ENCODE results near the gene MSI2. TPM values are rescaled to one million over a fixed set of nuclear protein-coding genes. Genes with fewer than 3 reads are reported as not detected.

Gene MSI2
- total RNA-seq, 2 donors from 2014 or later: 88.3 to 114 TPM

- Mint-ChIP-seq H3K36me3 (ENCODE audit: low read depth) (peaks cover 28% of the 10 kb centered on the region), H3K4me1 (peaks cover 19% of the 10 kb centered on the region), H3K9me3 (no peaks in the 10 kb centered on the region), H3K4me3 (no peak overlapping the region), H3K27ac (peak overlapping the region; percentile 14), H3K27me3 (ENCODE audit: insufficient read depth) (no peaks in the 10 kb centered on the region)
- Histone ChIP-seq H3K36me3 (ENCODE audit: control insufficient read depth, insufficient read depth, low read length) (no peaks in the 10 kb centered on the region), H3K27ac (ENCODE audit: low read depth, low read length) (no peak overlapping the region), H3K4me1 (ENCODE audit: control insufficient read depth, insufficient read depth, low read length) (no peaks in the 10 kb centered on the region), H3K9ac (ENCODE audit: extremely low read depth, low read length, poor library complexity, severe bottlenecking) (no peak overlapping the region), H3K9me3 (ENCODE audit: control insufficient read depth, low read length) (no peaks in the 10 kb centered on the region), H3K27me3 (ENCODE audit: control insufficient read depth, insufficient read depth, low read length, poor library complexity, severe bottlenecking) (no peaks in the 10 kb centered on the region), H3K4me3 (ENCODE audit: low read length) (no peak overlapping the region)
- peak; percentile 55 for DNase-seq
- TF ChIP-seq, protein P1, sequence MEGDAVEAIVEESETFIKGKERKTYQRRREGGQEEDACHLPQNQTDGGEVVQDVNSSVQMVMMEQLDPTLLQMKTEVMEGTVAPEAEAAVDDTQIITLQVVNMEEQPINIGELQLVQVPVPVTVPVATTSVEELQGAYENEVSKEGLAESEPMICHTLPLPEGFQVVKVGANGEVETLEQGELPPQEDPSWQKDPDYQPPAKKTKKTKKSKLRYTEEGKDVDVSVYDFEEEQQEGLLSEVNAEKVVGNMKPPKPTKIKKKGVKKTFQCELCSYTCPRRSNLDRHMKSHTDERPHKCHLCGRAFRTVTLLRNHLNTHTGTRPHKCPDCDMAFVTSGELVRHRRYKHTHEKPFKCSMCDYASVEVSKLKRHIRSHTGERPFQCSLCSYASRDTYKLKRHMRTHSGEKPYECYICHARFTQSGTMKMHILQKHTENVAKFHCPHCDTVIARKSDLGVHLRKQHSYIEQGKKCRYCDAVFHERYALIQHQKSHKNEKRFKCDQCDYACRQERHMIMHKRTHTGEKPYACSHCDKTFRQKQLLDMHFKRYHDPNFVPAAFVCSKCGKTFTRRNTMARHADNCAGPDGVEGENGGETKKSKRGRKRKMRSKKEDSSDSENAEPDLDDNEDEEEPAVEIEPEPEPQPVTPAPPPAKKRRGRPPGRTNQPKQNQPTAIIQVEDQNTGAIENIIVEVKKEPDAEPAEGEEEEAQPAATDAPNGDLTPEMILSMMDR (conservative IDR thresholded peaks at IDR 0.05): no peak
- 87% methylated on average over 9 of the region's 9 CpGs for WGBS, 2 experiments (ENCODE audit: insufficient coverage in 1 of 2, insufficient read length in 1 of 2)
These were observed 63.5 kb downstream of the MSI2 start for GRCh38 chr17:57319806-57320205.

- Histone ChIP-seq H3K36me3 (ENCODE audit: control insufficient read depth, insufficient read depth, low read length) (peaks cover 4% of the 10 kb centered on the region), H3K27ac (ENCODE audit: low read depth, low read length) (no peak overlapping the region), H3K9me3 (ENCODE audit: control insufficient read depth, low read length) (no peaks in the 10 kb centered on the region), H3K27me3 (ENCODE audit: control insufficient read depth, insufficient read depth, low read length, poor library complexity, severe bottlenecking) (no peaks in the 10 kb centered on the region), H3K9ac (ENCODE audit: extremely low read depth, low read length, poor library complexity, severe bottlenecking) (no peak overlapping the region), H3K4me3 (ENCODE audit: low read length) (no peak overlapping the region), H3K4me1 (ENCODE audit: control insufficient read depth, insufficient read depth, low read length) (no peaks in the 10 kb centered on the region)
- 88 to 91% methylated on average over 6 to 10 of the region's 10 CpGs for WGBS, 2 experiments (ENCODE audit: insufficient coverage in 1 of 2, insufficient read length in 1 of 2)
- peak overlapping the region; percentile 73 for H3K27ac Mint-ChIP-seq
- TF ChIP-seq, protein P1 (conservative IDR thresholded peaks at IDR 0.05): no peak
- no peak overlapping the region for H3K4me3 Mint-ChIP-seq
- peak; percentile 56 for DNase-seq
- H3K4me1 Mint-ChIP-seq: peaks cover 11% of the 10 kb centered on the region
- peaks cover 26% of the 10 kb centered on the region for H3K36me3 Mint-ChIP-seq (ENCODE audit: low read depth)
- no peaks in the 10 kb centered on the region for H3K27me3 Mint-ChIP-seq (ENCODE audit: insufficient read depth)
- no peaks in the 10 kb centered on the region for H3K9me3 Mint-ChIP-seq
These were observed 67.1 kb downstream of the MSI2 start for GRCh38 chr17:57323391-57323790.

GRCh38 chr17:57324060-57324459, 67.7 kb downstream of the MSI2 start:
- H3K9me3 ChIP-seq (ENCODE audit: control insufficient read depth, low read length): no peaks in the 10 kb centered on the region
- Mint-ChIP-seq H3K4me3 (no peak overlapping the region), H3K36me3 (ENCODE audit: low read depth) (peaks cover 20% of the 10 kb centered on the region), H3K9me3 (no peaks in the 10 kb centered on the region), H3K27me3 (ENCODE audit: insufficient read depth) (no peaks in the 10 kb centered on the region), H3K4me1 (peaks cover 11% of the 10 kb centered on the region), H3K27ac (no peak overlapping the region)
- no peak overlapping the region for H3K4me3 ChIP-seq (ENCODE audit: low read length)
- no peak for DNase-seq
- no peak overlapping the region for H3K9ac ChIP-seq (ENCODE audit: extremely low read depth, low read length, poor library complexity, severe bottlenecking)
- no peak overlapping the region for H3K27ac ChIP-seq (ENCODE audit: low read depth, low read length)
- WGBS, 2 experiments (ENCODE audit: insufficient coverage in 1 of 2, insufficient read length in 1 of 2): 95 to 100% methylated on average over 12 to 13 of the region's 13 CpGs
- peaks cover 4% of the 10 kb centered on the region for H3K36me3 ChIP-seq (ENCODE audit: control insufficient read depth, insufficient read depth, low read length)
- H3K27me3 ChIP-seq (ENCODE audit: control insufficient read depth, insufficient read depth, low read length, poor library complexity, severe bottlenecking): no peaks in the 10 kb centered on the region
- no peaks in the 10 kb centered on the region for H3K4me1 ChIP-seq (ENCODE audit: control insufficient read depth, insufficient read depth, low read length)
- TF ChIP-seq, protein P1 (conservative IDR thresholded peaks at IDR 0.05): no peak

Measured in endodermal cell (in vitro differentiated cells).